ENCODE measurements around the gene IGF1R.

DNA sequence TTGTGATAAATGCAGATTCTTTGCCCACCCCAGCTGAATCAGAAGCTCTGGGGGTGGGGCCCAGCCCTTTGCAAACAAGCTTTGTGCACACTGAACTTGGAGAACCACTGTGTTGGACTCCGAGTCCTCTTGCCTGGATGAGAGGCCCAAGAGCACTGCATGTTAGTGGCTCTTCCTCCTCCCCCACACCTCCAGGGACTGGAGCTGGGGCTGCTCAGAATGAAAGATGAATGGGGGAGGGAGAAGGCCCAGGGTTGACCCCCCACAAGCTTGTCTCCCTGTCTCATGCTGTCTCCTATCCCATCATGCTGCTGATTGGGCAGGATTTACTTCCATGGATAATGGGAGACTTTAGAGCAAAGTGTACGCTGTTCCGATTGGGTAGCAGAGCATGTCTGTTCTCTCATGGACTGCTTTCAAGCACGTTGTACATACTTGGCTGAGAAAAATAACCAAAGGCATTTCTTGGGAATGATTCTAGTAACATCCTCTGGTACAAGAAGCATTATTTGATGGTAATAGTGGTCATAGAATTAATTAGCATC is 259.7 kb downstream of the IGF1R start:
- no peak for TF ChIP-seq POLR2A (IDR thresholded peaks at IDR 0.05)
- TF ChIP-seq CTCF (IDR thresholded peaks at IDR 0.05) = no peak
